Endothelial cell of umbilical vein (primary cell): ENCODE measurements around the gene KLHL24. TPM values are rescaled to one million over a fixed set of nuclear protein-coding genes. Genes with fewer than 3 reads are reported as not detected.
A peak's percentile ranks its signal among the peaks of the same experiment; 100 is the strongest.

ENCODE experiments used
- BruUV-seq: library from RNA; stranded (reverse); fragments of 400-500 nt; replicated peaks from 2 replicates; lab custom pipeline; 2021; lab: Mats Ljungman, UMichigan
- CTCF ChIA-PET: fragments of 300-600, 350-600 bp; sonication (Branson Sonifier 250); formaldehyde crosslinking; loops from one replicate; lab custom pipeline; 2021; ENCODE audit warnings: antibody characterized with exemption, inconsistent platforms; lab: Charles Lee
- POLR2A ChIA-PET: fragments of 300-600, 350-600 bp; sonication (Branson Sonifier 250); formaldehyde crosslinking; loops from one replicate; lab custom pipeline; 2021; ENCODE audit warnings: antibody characterized with exemption, inconsistent platforms; lab: Charles Lee
- DNase-seq: peaks from one replicate; pipeline ENCODE4 v3.0.0-alpha.2; 2011; ENCODE audit warnings: low read depth, low spot score
- FAIRE-seq: peaks from 2 replicates; lab custom pipeline; 2011; peaks lifted over from hg19 to GRCh38; lab: Jason Lieb, UNC
- H2AFZ ChIP-seq: 2 replicates; pipeline ENCODE4 v1.6.0; 2012; ENCODE audit warnings: low read depth, low read length, control low read depth, inconsistent platforms
- H3K27ac ChIP-seq: 2 replicates; pipeline ENCODE4 v1.5.1; 2011; ENCODE audit warnings: low read depth, mild to moderate bottlenecking, control low read depth, low read length, moderate library complexity; ENCODE audit not compliant: insufficient read depth
- H3K27me3 ChIP-seq, 2 experiments: 2 replicates each; pipeline versions ENCODE4 v1.6.0 to v1.6.1; 2011; ENCODE audit warnings: low read length in 2 of 2, mixed read lengths in 1 of 2; ENCODE audit not compliant: control insufficient read depth in 2 of 2, insufficient read depth in 2 of 2
- H3K36me3 ChIP-seq, 2 experiments: 2 replicates in 1 of 2; 3 replicates in 1 of 2; pipeline ENCODE4 v1.5.1; 2011; ENCODE audit warnings: low read length in 2 of 2, mild to moderate bottlenecking in 1 of 2, moderate library complexity in 1 of 2; ENCODE audit not compliant: control insufficient read depth in 2 of 2, insufficient read depth in 2 of 2; ENCODE audit errors: extremely low read depth in 1 of 2
- H3K4me1 ChIP-seq: 3 replicates; pipeline ENCODE4 v1.5.1; 2011; ENCODE audit warnings: mild to moderate bottlenecking, low read length; ENCODE audit not compliant: control insufficient read depth, insufficient read depth; ENCODE audit errors: extremely low read depth
- H3K4me2 ChIP-seq: 2 replicates; pipeline ENCODE4 v1.6.1; 2011; ENCODE audit warnings: low read length, control low read depth, mixed read lengths; ENCODE audit not compliant: insufficient read depth
- H3K4me3 ChIP-seq, 3 experiments: fragments of 200-600 bp in 1 of 3; sonication (generic), shearing (Covaris generic) in 1 of 3; replicated peaks in 1 of 3; 2 replicates each; pipeline ENCODE4 v1.5.1; 2011 to 2016; ENCODE audit warnings: control low read depth in 3 of 3, low read length in 3 of 3, mild to moderate bottlenecking in 2 of 3, inconsistent platforms in 1 of 3, low read depth in 1 of 3, moderate library complexity in 1 of 3; ENCODE audit not compliant: insufficient read depth in 1 of 3
- H3K79me2 ChIP-seq: 2 replicates; pipeline ENCODE4 v1.6.0; 2012; ENCODE audit warnings: low read length, inconsistent platforms; ENCODE audit not compliant: control insufficient read depth, insufficient read depth
- H3K9ac ChIP-seq: replicated peaks from 2 replicates; pipeline ENCODE3; 2011; ENCODE audit warnings: low read length, control low read depth; ENCODE audit not compliant: insufficient read depth; ENCODE audit errors: extremely low read depth
- H3K9me1 ChIP-seq: replicated peaks from 3 replicates; pipeline ENCODE4 v1.6.0; 2011; ENCODE audit warnings: mild to moderate bottlenecking, low read length; ENCODE audit not compliant: control insufficient read depth, insufficient read depth; ENCODE audit errors: extremely low read depth
- H3K9me3 ChIP-seq: replicated peaks from 2 replicates; pipeline ENCODE4 v1.5.1; 2012; ENCODE audit warnings: low read length, inconsistent platforms; ENCODE audit not compliant: control insufficient read depth, insufficient read depth
- H4K20me1 ChIP-seq: replicated peaks from 2 replicates; pipeline ENCODE3; 2011; ENCODE audit warnings: mild to moderate bottlenecking, low read length; ENCODE audit not compliant: control insufficient read depth, insufficient read depth; ENCODE audit errors: extremely low read depth
- CTCF ChIP-seq, 2 donors: IDR thresholded peaks; 1 replicate in 1 of 2; 2 replicates in 1 of 2; pipeline ENCODE4 v1.5.1; 2011; ENCODE audit warnings: low read length in 2 of 2, mild to moderate bottlenecking in 2 of 2, moderate library complexity in 2 of 2, control low read depth in 1 of 2, inconsistent platforms in 1 of 2, low read depth in 1 of 2; ENCODE audit not compliant: insufficient read depth in 1 of 2; ENCODE audit errors: extremely low read depth in 1 of 2
- EZH2 ChIP-seq: IDR thresholded peaks from 2 replicates; pipeline ENCODE4 v1.6.1; 2012; ENCODE audit warnings: borderline replicate concordance, low read depth, mild to moderate bottlenecking, moderate library complexity, low read length, inconsistent platforms; ENCODE audit not compliant: severe bottlenecking
- FOS ChIP-seq: IDR thresholded peaks from 2 replicates; pipeline ENCODE4 v1.6.1; 2011; ENCODE audit warnings: mild to moderate bottlenecking, low read length, moderate library complexity, borderline replicate concordance; ENCODE audit not compliant: insufficient read depth
- GATA2 ChIP-seq: IDR thresholded peaks from 2 replicates; pipeline ENCODE4 v1.7.0; 2011; ENCODE audit warnings: low read depth, mild to moderate bottlenecking, moderate library complexity, mixed read lengths, low read length; ENCODE audit not compliant: insufficient read length, insufficient read depth
- JUN ChIP-seq: IDR thresholded peaks from 2 replicates; pipeline ENCODE4 v1.6.1; 2011; ENCODE audit warnings: borderline replicate concordance, low read depth; ENCODE audit not compliant: insufficient read length, insufficient read depth
- MAX ChIP-seq: IDR thresholded peaks from 2 replicates; pipeline ENCODE4 v1.6.1; 2011; ENCODE audit not compliant: insufficient read depth, insufficient read length
- MYC ChIP-seq: IDR thresholded peaks from one replicate; pipeline ENCODE4 v1.6.1; 2011; ENCODE audit warnings: mild to moderate bottlenecking, low read depth, low read length
- POLR2A ChIP-seq: IDR thresholded peaks from 2 replicates; pipeline ENCODE4 v1.6.1; 2012; ENCODE audit warnings: low read depth, mild to moderate bottlenecking, control low read depth, low read length
- POLR2AphosphoS5 ChIP-seq: IDR thresholded peaks from 2 replicates; pipeline ENCODE4 v1.6.1; 2012; ENCODE audit warnings: low read depth, mild to moderate bottlenecking, control low read depth, low read length, moderate library complexity; ENCODE audit not compliant: insufficient read depth
- dilution Hi-C: fragments of 300-500 bp; cut with MboI; formaldehyde crosslinking; loops from one replicate; pipeline ENCODE4 v1.15.0; 2019; ENCODE audit warnings: low sequenced_read_pairs; ENCODE audit not compliant: extremely low pct_ligation_motif_present
- intact Hi-C: fragments of 100-400 bp; cut with micrococcal nuclease; formaldehyde crosslinking; loops from one replicate; pipeline ENCODE4 v1.10.0; 2022
- polyA plus RNA-seq, 4 experiments: library from polyadenylated mRNA; depleted of rRNA in 3 of 4; stranded (reverse) in 3 of 4; unstranded in 1 of 4; fragments of >200 nt; gene quantifications; 2 replicates each; pipeline versions ENCODE4 v1.2.1 to v1.2.3, GENCODE V29; 2011 to 2012; ENCODE audit warnings: missing spikeins in 1 of 4
- total RNA-seq: library from RNA; stranded (reverse); gene quantifications from 2 replicates; pipeline ENCODE4 v1.2.3, GENCODE V29; 2021

KLHL24 gene
- total and polyA plus RNA-seq, 2 donors (not counting 3 experiments of a cell fraction or from before 2014, with no cell fraction given): 14.0 to 46.2 TPM

GRCh38 chr3:183644244-183644643 lies 8.8 kb downstream of the KLHL24 start:
- H3K9me1 ChIP-seq: no peaks in the 10 kb centered on the region
- no peaks in the 10 kb centered on the region for H3K27me3 ChIP-seq
- dilution Hi-C loops (no loop called here), intact Hi-C loops (no loop called here)
- no peak overlapping the region for H2AFZ ChIP-seq
- ChIA-PET POLR2A (no interaction called here), CTCF (interaction anchor here (0.6 to 1.6 kb wide), 4 partner anchors 18 to 460 kb away, joined by 3 to 6 read pairs (median 4); no protein-coding TSS in a partner anchor)
- DNase-seq (peak; percentile 11), FAIRE-seq (no peak)
- H3K4me3 ChIP-seq: no peak overlapping the region
- H3K27ac ChIP-seq: no peak overlapping the region
- H3K4me1 ChIP-seq: no peaks in the 10 kb centered on the region
- H3K36me3 ChIP-seq: peaks cover 0 to 2% of the 10 kb centered on the region in 2 experiments
- H3K9ac ChIP-seq: no peak overlapping the region
- no peak overlapping the region for H3K4me2 ChIP-seq
- TF ChIP-seq MYC: no peak
- no peak for TF ChIP-seq GATA2
- no peak for TF ChIP-seq MAX
- no peak for TF ChIP-seq EZH2
- no peak for TF ChIP-seq FOS
- TF ChIP-seq POLR2AphosphoS5: no peak
- no peak for TF ChIP-seq CTCF (IDR thresholded peaks at IDR 0.05; ENCODE audit: extremely low read depth in 1 of 2, insufficient read depth in 1 of 2, low read depth in 1 of 2, low read length in 2 of 2)
- TF ChIP-seq POLR2A: no peak
- TF ChIP-seq JUN: no peak
- no TSS peak for BruUV-seq
- no peaks in the 10 kb centered on the region for H4K20me1 ChIP-seq
- H3K79me2 ChIP-seq: no peaks in the 10 kb centered on the region
- H3K9me3 ChIP-seq: no peaks in the 10 kb centered on the region
